GM18505 (cell line): ENCODE data around the gene NPC2.

Source experiments
- ATAC-seq: cut with Tn5 transposase; IDR thresholded peaks from one replicate; pipeline ENCODE4 v1.9.1; 2021; ENCODE audit not compliant: unreplicated experiment
- POLR2A ChIP-seq: IDR thresholded peaks from 4 replicates; pipeline ENCODE4 v1.6.1; 2011; ENCODE audit warnings: borderline replicate concordance; ENCODE audit not compliant: insufficient read depth, insufficient read length; ENCODE audit errors: extremely low read depth

Gene NPC2

DNA sequence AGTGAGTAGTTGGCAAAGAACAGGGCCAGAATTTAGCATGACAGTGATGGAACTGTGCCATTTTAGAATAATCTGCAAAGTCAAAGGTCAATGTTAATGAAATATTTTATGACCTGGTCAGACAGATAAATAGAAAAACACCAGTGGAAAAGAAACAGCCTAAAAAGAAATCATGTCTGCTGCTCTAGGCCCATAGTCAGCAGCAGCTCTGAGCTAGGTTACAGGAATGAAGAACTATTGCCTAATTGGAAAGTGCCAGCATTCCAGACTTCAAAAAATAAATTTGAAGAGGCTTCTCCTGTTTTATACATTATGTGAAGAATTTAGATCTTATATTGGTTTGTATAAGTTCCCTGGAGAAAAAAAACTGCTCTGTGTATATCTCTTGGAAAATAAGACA lies 9.8 kb downstream of the NPC2 start:
- no peak for ATAC-seq
- TF ChIP-seq POLR2A: no peak

DNA sequence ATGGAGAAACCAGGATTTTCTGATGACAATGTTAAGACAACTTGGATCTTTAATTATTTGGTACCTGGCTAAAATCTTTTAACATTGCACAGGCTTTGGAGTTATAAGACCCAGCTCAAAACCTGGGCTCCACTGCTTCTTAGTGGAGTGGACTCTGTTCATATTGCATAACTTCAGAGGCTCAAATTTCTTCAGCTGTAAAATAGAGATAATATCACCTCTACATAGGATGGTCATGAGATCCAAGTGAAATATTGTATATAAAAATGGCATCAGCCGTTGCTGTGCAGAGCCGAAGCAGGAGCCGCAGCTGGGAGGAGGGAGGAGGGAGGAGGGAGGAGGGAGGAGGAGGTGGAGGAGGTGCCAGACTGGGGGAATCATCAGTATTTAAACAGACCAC lies 10.5 kb downstream of the NPC2 start:
- no peak for TF ChIP-seq POLR2A
- no peak for ATAC-seq

DNA sequence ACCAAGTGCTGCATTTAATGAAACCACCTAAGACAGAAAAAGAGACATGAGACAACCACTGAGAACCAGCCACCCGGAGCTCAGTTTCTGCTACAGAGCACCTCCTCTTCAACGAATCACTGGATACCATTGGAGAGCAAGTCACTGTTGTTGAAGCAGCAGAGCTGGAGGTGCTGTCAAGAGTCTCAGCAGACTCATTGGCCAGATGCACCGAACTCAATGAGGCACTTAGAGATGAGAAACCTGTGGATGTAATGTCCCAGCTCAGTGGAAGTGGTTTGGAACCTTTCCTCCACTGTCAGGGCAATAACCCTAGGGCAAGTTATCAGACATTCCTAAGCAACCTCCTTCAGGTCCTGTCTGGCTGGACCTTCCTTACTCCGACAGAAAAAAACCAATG lies 13.1 kb downstream of the NPC2 start:
- no peak for TF ChIP-seq POLR2A
- ATAC-seq: no peak

DNA sequence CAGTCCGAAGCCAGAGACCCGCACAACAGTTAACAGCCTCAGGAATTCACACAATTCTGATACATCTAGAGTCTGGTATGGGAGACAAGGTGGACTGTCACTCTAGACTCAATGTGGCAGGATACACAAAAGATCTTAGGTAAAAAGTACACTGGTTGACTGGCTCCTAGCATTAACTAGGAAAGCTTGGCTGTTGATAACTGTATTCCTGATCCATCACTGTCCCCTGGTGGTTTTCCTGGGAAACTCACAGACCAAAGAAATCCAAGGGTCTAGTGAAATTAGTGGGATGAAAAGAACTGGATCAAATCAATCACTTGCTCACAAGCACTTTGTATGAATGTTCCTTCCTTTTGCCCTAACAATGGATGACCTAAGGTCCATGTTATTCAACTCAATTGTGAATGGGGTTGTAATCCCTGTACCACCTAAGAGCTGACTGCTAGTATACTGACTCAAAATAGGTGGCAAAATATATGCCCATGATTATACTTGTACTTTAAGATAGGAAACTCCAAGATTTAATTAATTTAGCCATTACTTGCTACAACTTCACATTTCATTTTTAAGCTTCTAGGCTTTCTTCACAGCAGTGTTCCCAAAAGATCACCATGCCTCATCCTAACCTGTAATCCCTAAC lies 14.0 kb downstream of the NPC2 start:
- TF ChIP-seq POLR2A: no peak
- ATAC-seq: no peak

DNA sequence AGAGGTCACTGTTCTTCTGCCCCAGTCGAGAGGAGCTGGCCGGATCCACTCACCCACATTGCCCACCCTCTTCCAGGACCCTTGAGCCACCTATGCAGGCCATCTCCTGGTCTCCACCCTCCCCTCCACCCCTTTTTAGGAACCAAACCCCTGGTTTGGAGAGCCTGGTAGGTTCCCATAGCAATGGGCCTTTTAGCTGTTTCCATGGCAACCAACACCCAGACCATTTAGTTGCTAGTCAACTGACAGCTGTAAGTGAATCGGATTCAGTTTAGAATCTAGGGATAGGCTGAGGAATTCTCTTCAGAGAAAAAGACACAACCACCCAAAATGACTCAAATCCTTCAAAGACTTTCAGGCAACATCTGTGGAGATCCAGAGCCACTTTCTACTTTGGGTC lies 16.5 kb downstream of the NPC2 start:
- no peak for ATAC-seq
- TF ChIP-seq POLR2A: no peak

DNA sequence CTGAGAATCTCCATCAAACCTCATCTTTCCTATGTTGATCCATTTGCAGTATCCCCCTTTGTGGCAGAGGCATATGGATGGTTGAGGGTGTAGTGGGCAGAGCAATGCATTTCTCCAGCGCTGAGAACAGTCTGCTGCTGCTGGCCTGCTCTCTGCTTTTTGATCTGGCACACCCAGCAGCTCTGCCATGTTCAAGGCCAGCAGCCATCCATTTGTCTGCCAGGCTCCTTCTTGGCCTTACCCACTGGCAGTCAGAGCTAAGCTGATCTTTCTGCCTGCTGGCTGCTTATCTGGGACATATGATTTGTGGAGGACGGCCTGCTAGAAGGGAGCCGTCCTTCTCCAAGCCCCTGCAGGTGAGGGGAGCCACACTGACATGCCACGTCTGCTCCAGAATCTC lies 17.0 kb downstream of the NPC2 start:
- no peak for TF ChIP-seq POLR2A
- no peak for ATAC-seq

DNA sequence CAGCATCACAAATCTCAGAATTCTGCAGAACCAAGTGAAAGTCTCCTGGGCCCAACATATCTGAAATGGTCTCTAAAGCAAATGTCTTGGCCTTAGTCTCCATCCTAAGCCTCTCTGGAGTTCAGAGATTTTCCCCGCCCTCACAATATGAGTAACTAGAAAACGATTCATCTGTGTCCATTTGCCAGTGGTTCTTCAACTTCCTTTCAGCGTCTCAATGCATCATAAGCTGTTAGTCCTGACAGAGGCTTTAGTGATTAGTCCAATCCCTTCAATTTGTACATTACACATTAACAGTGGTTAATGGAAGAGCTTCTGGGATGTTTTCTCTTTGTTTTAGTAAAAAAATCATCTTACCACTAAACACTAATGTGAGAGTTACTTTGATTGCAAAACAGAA lies 17.4 kb downstream of the NPC2 start:
- no peak for ATAC-seq
- TF ChIP-seq POLR2A: no peak

DNA sequence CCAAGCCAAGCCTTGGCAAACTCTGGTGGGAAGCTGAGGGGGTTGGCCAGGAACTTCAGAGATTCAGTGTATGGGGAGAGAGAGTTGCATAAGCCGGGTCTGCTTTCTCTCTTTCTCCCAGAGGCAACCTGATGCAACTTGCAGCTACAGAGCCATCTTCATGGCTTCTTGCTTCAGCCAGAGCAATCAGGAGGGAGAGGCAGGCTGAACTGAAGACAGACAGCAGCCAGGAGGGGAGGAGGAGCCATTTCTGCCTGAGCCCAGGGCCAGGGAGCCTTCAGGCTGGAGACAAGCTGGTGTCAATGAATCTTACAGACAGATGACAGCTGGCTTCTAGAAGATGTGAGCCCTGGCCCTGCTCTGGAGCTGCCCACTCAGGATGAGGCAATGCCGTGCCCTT lies 18.7 kb downstream of the NPC2 start:
- no peak for TF ChIP-seq POLR2A
- ATAC-seq: no peak

DNA sequence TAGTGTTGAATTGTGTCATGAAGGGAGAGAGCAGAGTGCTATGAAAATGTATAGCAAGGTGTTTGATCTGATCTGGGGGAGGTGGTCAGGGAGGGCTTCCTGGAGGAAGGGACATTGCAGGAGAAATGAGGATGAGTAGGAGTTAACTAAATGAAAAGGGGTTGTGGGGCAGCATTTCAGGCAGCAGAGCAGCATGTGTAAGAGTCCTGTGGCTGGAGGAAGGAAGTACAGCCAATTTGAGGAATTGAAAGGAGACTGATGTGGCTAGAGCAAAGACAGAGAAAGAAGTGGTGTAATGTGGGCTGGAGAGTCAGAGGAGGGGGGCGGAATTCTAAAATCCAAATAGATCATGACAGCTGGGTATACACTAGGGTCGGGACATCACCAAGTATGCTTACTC lies 20.5 kb downstream of the NPC2 start:
- ATAC-seq: no peak
- TF ChIP-seq POLR2A: no peak

DNA sequence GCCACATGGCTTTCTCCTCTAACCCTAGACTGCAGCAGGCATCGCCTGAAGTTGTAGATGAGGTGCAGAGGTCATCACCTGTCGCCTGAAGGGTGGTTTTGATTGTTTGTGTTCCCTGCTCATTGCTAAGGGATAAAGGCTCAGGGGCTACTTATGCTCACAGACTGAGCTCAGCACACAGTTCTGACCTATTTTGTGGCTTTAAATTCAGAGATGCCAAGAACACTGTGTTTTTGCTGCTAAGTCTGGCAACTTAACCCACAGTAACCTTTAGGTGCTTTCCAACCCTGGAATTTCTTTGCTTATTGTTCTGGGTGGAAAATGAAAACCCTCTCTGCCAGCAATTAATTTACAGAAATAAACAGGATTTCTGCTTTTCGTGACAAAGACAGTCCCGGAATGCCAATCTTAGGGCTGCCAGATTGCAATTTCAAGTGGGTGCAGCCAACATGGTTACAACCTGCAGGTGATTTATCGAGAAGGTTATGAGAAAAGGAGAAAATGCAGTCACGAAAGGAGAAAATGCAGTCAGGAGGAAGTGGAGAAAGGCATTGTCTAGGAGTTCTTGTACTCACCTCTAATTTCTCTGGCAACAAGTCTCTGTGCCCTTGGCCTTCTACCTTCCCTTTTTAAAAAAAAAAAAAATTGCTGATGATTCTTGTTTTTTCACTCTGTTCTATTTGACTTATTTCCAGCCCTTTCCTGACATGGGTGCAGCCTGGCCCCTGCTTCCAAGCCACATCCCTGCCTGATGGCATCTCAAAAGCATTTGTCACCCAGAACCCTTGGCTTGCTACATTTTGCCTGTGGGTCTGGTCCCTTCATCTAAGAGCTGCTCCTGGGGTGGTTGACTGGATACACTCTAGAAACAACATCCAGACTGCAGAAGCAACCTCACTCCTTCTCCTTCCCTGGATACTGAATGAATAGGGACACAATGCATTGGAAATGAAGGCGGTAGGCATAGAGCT lies 23.3 kb downstream of the NPC2 start:
- no peak for ATAC-seq
- TF ChIP-seq POLR2A: no peak

DNA sequence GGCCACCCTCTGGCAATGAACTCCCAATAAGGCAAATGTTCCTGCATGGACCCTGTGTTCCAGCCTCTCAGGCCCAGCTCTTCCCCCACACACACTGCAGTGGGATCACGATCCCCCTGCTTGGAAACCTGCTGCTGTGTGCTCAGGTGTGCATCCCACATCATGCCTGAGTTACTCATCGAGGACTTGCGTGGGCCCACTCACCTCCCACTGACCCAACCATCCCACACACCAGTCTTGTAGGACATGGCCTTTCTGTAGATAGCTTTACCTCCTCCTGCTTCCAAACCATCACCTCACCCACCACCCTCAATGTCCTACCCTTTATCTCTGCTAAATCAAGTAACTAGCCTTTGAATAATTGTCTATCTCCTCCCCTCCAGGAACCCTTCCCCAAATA lies 24.6 kb downstream of the NPC2 start:
- no peak for TF ChIP-seq POLR2A
- ATAC-seq: no peak

DNA sequence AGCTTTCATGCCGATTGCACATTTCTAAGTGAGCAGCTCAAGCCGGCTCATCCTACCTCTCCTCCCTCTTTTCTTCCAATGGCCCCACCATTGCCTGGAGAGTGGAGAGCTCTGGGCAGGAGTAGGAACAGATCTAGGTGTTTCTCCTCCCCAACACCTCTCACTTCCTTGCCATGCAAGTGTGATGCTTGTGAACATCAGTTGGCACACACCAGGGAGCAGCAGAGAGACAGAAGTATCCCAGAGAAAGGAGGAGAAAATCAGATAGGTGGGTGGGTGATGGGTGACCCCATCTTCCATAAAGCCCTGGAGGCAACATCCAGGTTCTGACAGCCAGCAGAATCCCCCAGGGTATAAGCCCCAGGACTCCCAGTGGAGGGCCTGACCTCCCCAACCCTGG lies 27.8 kb downstream of the NPC2 start:
- ATAC-seq: no peak
- no peak for TF ChIP-seq POLR2A

DNA sequence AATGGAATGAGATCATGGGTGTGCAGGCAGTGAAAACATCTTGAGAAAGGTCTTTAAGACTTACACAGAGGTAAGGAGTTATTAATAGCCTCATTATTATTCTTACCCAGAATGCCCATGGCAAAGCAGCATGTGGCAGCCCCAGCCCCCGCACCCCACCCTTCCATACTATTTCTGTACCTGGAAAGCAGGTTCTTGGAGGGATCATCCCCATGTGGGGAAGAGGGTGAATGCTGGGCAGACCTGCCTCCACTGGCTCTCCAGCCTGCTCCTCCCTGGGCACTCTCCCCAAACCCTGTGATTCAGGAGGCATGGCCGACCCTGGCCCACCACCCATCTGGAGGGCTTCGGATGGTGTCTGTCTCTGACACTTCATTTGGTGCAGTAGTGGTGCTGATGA lies 28.3 kb downstream of the NPC2 start:
- TF ChIP-seq POLR2A: no peak
- ATAC-seq: no peak

DNA sequence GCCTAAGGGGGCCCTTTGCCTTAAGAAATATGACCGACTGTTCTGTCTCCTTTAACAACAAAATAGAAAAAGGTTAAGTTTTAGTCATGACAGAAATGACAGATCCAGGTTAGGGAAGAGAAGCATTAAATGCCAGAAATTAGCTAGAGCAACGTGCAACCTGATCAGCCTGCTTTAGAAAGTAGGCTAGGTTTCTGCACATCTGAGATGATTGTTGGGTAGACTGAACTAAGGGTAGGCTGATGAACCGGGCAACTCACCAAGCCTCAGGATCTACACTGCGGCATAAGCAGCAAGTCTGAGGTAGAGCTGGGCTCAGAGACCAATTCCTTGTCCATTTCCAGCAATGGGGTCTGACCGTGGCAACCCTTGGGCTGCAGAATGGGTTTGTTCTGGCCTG lies 29.4 kb downstream of the NPC2 start:
- no peak for TF ChIP-seq POLR2A

More for the DNA sequence above, 29.4 kb downstream of the NPC2 start:
- ATAC-seq: no peak
